RWPE2 (cell line): ENCODE measurements around the gene CYSTM1.
"Not testable (repeated sequence)": the region's sequence is repeated elsewhere in the genome, so short reads cannot be mapped to it uniquely, and the experiment has no call there.

Experiments
- ATAC-seq: fragments of 200-7000 bp; cut with Tn5 transposase; 3 replicates; pipeline ENCODE4 v1.9.1; 2021; ENCODE audit warnings: low read depth
- DNase-seq: peaks from one replicate; pipeline ENCODE4 v3.0.0-alpha.2; 2020; ENCODE audit warnings: low spot score
- H3K27ac ChIP-seq: fragments of 450-650 bp; 2 replicates; pipeline ENCODE4 v1.5.1; 2017; ENCODE audit warnings: mild to moderate bottlenecking; ENCODE audit not compliant: poor library complexity, severe bottlenecking
- H3K27me3 ChIP-seq: fragments of 250-450 bp; sonication (Bioruptor Pico); 2 replicates; pipeline ENCODE4 v1.5.1; 2021; ENCODE audit warnings: mild to moderate bottlenecking, moderate library complexity; ENCODE audit not compliant: insufficient read depth, poor library complexity, severe bottlenecking
- H3K36me3 ChIP-seq: fragments of 250-450 bp; sonication (Bioruptor Pico); 2 replicates; pipeline ENCODE4 v1.5.1; 2020; ENCODE audit warnings: low read depth, mild to moderate bottlenecking, moderate library complexity
- H3K4me1 ChIP-seq: fragments of 250-450 bp; sonication (Bioruptor Pico); 2 replicates; pipeline ENCODE4 v1.5.1; 2021; ENCODE audit warnings: mild to moderate bottlenecking, moderate library complexity; ENCODE audit not compliant: insufficient read depth, poor library complexity, severe bottlenecking
- H3K4me3 ChIP-seq: fragments of 250-450 bp; sonication (Bioruptor Pico); 2 replicates; pipeline ENCODE4 v1.5.1; 2021; ENCODE audit warnings: mild to moderate bottlenecking, moderate library complexity; ENCODE audit not compliant: severe bottlenecking
- H3K9me3 ChIP-seq: fragments of 250-450 bp; sonication (Bioruptor Pico); 2 replicates; pipeline ENCODE4 v1.5.1; 2021; ENCODE audit warnings: mild to moderate bottlenecking, moderate library complexity; ENCODE audit not compliant: severe bottlenecking
- CTCF ChIP-seq: fragments of 450-650 bp; IDR thresholded peaks from one replicate; pipeline ENCODE4 v1.5.1; 2017; ENCODE audit warnings: mild to moderate bottlenecking, moderate library complexity; ENCODE audit not compliant: poor library complexity, severe bottlenecking

Gene CYSTM1

GRCh38 chr5:140152022-140152999, 22.7 kb upstream of the CYSTM1 start:
- H3K9me3 ChIP-seq, result no peaks in the 10 kb centered on the region
- no peaks in the 10 kb centered on the region for H3K4me1 ChIP-seq
- ATAC-seq (no peak), DNase-seq (no peak)
- no peak overlapping the region for H3K27ac ChIP-seq
- H3K27me3 ChIP-seq, result no peaks in the 10 kb centered on the region
- no peak overlapping the region for H3K4me3 ChIP-seq
- H3K36me3 ChIP-seq, result no peaks in the 10 kb centered on the region
- no peak for TF ChIP-seq CTCF

DNA sequence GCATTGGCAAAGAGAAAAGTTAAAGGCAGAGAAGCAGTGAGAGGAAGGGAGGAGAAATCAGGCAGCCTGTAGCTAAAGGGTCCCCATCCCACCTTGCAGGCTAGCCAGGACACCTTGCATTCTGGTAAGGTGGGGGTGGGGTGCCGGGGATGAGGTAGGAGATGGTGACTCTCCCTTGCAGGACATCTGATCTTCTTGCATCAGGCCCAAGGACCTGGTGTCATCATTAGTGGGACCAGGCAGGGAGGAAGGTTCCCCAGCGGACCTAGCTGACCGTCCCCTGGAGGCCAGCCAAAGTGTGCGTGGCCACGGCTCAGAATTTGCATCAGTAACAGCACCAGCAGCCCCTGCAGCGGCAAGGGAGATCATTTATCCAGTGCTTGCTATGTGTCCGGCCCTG, 21.7 kb upstream of the CYSTM1 start:
- no peak for TF ChIP-seq CTCF
- H3K27me3 ChIP-seq, result no peaks in the 10 kb centered on the region
- no peaks in the 10 kb centered on the region for H3K36me3 ChIP-seq
- H3K9me3 ChIP-seq, result no peaks in the 10 kb centered on the region
- H3K27ac ChIP-seq, result no peak overlapping the region
- no peak for DNase-seq
- ATAC-seq, result no peak
- no peaks in the 10 kb centered on the region for H3K4me1 ChIP-seq
- no peak overlapping the region for H3K4me3 ChIP-seq

DNA sequence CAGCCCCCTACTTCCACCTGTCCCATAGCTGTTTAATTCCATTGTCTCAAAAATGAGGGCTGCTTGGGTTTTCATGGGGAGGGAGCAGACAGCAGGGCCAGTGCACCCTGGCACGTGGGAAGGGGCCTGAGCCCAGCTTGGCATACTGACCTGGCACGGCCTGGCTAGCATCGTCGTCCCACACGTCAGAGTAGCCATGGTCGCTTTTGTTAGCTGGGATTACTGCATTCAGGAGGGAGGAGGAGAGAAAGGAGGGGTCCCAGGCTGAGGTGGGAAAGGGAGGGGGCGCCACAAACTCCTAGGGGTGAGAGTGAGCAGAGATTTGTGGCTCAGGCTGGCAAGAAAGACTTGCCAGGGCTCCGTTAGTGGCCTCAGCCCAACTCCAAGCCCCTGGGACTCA, 21.1 kb upstream of the CYSTM1 start:
- no peaks in the 10 kb centered on the region for H3K27me3 ChIP-seq
- no peak overlapping the region for H3K27ac ChIP-seq
- no peaks in the 10 kb centered on the region for H3K36me3 ChIP-seq
- DNase-seq, result no peak
- no peak overlapping the region for H3K4me3 ChIP-seq
- no peaks in the 10 kb centered on the region for H3K9me3 ChIP-seq
- no peak for TF ChIP-seq CTCF
- H3K4me1 ChIP-seq, result no peaks in the 10 kb centered on the region
- no peak for ATAC-seq

GRCh38 chr5:140154710-140155381, 20.1 kb upstream of the CYSTM1 start:
- H3K4me1 ChIP-seq, ATAC-seq, H3K27ac ChIP-seq, H3K27me3 ChIP-seq, H3K9me3 ChIP-seq, H3K4me3 ChIP-seq, DNase-seq, H3K36me3 ChIP-seq: not testable (repeated sequence)

GRCh38 chr5:140157032-140157781, 17.8 kb upstream of the CYSTM1 start:
- H3K9me3 ChIP-seq, result no peaks in the 10 kb centered on the region

More at GRCh38 chr5:140157032-140157781, 17.8 kb upstream of the CYSTM1 start:
- Histone ChIP-seq H3K36me3 (no peaks in the 10 kb centered on the region), H3K27ac (no peak overlapping the region), H3K4me1 (no peaks in the 10 kb centered on the region), H3K4me3 (no peak overlapping the region), H3K27me3 (no peaks in the 10 kb centered on the region)
- ATAC-seq (peak; percentile 96), DNase-seq (peak; percentile 85)
- TF ChIP-seq CTCF, result peak; percentile 98
